Fibroblast of lung (primary cell): ENCODE data around the gene JADE2. TPM values are rescaled to one million over a fixed set of nuclear protein-coding genes. Genes with fewer than 3 reads are reported as not detected.
A peak's percentile ranks its signal among the peaks of the same experiment; 100 is the strongest.

Experiments used
- DNase-seq, 2 donors: peaks; one replicate each; pipeline versions ENCODE4 v3.0.0 to v3.0.0-alpha.2; 2010; ENCODE audit warnings: low read depth in 2 of 2
- H2AFZ ChIP-seq: 2 replicates; pipeline ENCODE4 v1.5.1; 2012; ENCODE audit warnings: low read length, control low read depth, inconsistent platforms
- H3K27ac ChIP-seq: 2 replicates; pipeline ENCODE4 v1.5.1; 2011; ENCODE audit warnings: low read length, control low read depth; ENCODE audit not compliant: insufficient read depth
- H3K27me3 ChIP-seq: 2 replicates; pipeline ENCODE4 v1.5.1; 2011; ENCODE audit warnings: mild to moderate bottlenecking, low read length; ENCODE audit not compliant: control insufficient read depth, insufficient read depth
- H3K36me3 ChIP-seq: 2 replicates; pipeline ENCODE4 v1.5.1; 2011; ENCODE audit warnings: low read length; ENCODE audit not compliant: control insufficient read depth, insufficient read depth
- H3K4me1 ChIP-seq: 2 replicates; pipeline ENCODE4 v1.5.1; 2011; ENCODE audit warnings: low read length; ENCODE audit not compliant: control insufficient read depth, insufficient read depth; ENCODE audit errors: extremely low read depth
- H3K4me2 ChIP-seq: 2 replicates; pipeline ENCODE4 v1.5.1; 2011; ENCODE audit warnings: low read length, control low read depth; ENCODE audit not compliant: insufficient read depth; ENCODE audit errors: extremely low read depth
- H3K4me3 ChIP-seq, 4 experiments: fragments of 200-600 bp in 1 of 4; sonication (generic) in 1 of 4; replicated peaks in 1 of 4; 2 replicates each; pipeline ENCODE4 v1.5.1; 2011 to 2016; ENCODE audit warnings: low read length in 4 of 4, low read depth in 3 of 4, mild to moderate bottlenecking in 3 of 4, control low read depth in 2 of 4, inconsistent platforms in 1 of 4, mixed read lengths in 1 of 4; ENCODE audit not compliant: insufficient read depth in 1 of 4; ENCODE audit errors: control extremely low read depth in 1 of 4
- H3K79me2 ChIP-seq: 2 replicates; pipeline ENCODE4 v1.5.1; 2012; ENCODE audit warnings: mild to moderate bottlenecking, low read length, inconsistent platforms; ENCODE audit not compliant: control insufficient read depth, insufficient read depth
- H3K9ac ChIP-seq: 2 replicates; pipeline ENCODE4 v1.5.1; 2011; ENCODE audit warnings: mild to moderate bottlenecking, low read length, control low read depth; ENCODE audit not compliant: insufficient read depth
- H3K9me3 ChIP-seq: 2 replicates; pipeline ENCODE4 v1.5.1; 2012; ENCODE audit warnings: low read depth, low read length; ENCODE audit not compliant: control insufficient read depth, insufficient read depth
- H4K20me1 ChIP-seq: 2 replicates; pipeline ENCODE4 v1.5.1; 2011; ENCODE audit warnings: low read length; ENCODE audit not compliant: control insufficient read depth, insufficient read depth; ENCODE audit errors: extremely low read depth
- EZH2 ChIP-seq: IDR thresholded peaks from 2 replicates; pipeline ENCODE4 v1.5.1; 2012; ENCODE audit warnings: low read length, control low read depth, mild to moderate bottlenecking; ENCODE audit errors: missing control alignments
- polyA plus RNA-seq, 2 donors: library from polyadenylated mRNA; depleted of rRNA in 1 of 2; stranded (reverse) in 1 of 2; unstranded in 1 of 2; fragments of >200 nt; gene quantifications; 2 replicates each; pipeline ENCODE4 v1.2.1, GENCODE V29; 2011 to 2012; ENCODE audit warnings: missing spikeins in 1 of 2
- total RNA-seq: library from RNA; depleted of rRNA; stranded (reverse); fragments of >200 nt; gene quantifications from 2 replicates; pipeline ENCODE4 v1.2.1, GENCODE V29; 2014
- TF ChIP-seq, protein P1 (sequence below), 2 donors: IDR thresholded peaks in 1 of 2; conservative IDR thresholded peaks in 1 of 2; 1 replicate in 1 of 2; 2 replicates in 1 of 2; pipeline ENCODE4 v1.5.1; 2011 to 2012; ENCODE audit warnings: low read length in 2 of 2, control low read depth in 1 of 2, inconsistent platforms in 1 of 2, low read depth in 1 of 2, mild to moderate bottlenecking in 1 of 2

The JADE2 gene
- total and polyA plus RNA-seq, 2 donors (not counting 1 experiment from before 2014, with no cell fraction given) = 10.0 to 45.9 TPM

DNA sequence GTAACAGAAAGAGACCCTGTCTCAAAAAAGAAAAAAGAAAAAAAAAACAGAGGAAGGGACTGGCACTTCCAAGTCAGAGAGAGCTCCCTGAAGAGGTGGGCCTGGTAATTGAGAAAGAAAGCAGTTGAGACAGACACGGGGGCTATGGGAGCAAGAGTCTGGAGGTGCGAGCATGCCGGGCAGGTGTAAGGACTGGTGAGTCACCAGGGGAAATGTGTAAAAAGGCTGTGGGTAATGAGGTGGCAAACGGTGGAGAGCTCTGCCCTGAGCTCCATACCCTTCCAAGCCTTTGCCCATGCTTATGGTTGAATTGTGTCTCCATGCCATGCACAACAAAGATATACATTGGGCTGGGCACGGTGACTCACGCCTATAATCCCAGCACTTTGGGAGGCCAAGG, 18.0 kb upstream of the JADE2 start:
- Histone ChIP-seq H3K36me3 (no peaks in the 10 kb centered on the region), H3K9ac (no peak overlapping the region), H2AFZ (no peak overlapping the region), H4K20me1 (no peaks in the 10 kb centered on the region), H3K27me3 (no peaks in the 10 kb centered on the region), H3K4me3 (no peak overlapping the region), H3K4me1 (peaks cover 29% of the 10 kb centered on the region), H3K79me2 (no peaks in the 10 kb centered on the region), H3K9me3 (no peaks in the 10 kb centered on the region), H3K27ac (no peak overlapping the region), H3K4me2 (no peak overlapping the region)
- no peak for DNase-seq
- TF ChIP-seq EZH2 = no peak
- TF ChIP-seq, protein P1, sequence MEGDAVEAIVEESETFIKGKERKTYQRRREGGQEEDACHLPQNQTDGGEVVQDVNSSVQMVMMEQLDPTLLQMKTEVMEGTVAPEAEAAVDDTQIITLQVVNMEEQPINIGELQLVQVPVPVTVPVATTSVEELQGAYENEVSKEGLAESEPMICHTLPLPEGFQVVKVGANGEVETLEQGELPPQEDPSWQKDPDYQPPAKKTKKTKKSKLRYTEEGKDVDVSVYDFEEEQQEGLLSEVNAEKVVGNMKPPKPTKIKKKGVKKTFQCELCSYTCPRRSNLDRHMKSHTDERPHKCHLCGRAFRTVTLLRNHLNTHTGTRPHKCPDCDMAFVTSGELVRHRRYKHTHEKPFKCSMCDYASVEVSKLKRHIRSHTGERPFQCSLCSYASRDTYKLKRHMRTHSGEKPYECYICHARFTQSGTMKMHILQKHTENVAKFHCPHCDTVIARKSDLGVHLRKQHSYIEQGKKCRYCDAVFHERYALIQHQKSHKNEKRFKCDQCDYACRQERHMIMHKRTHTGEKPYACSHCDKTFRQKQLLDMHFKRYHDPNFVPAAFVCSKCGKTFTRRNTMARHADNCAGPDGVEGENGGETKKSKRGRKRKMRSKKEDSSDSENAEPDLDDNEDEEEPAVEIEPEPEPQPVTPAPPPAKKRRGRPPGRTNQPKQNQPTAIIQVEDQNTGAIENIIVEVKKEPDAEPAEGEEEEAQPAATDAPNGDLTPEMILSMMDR (conservative IDR thresholded peaks at IDR 0.05 in 1 of 2, IDR thresholded peaks at IDR 0.05 in 1 of 2; ENCODE audit: low read depth in 1 of 2, low read length in 2 of 2) = no peak

DNA sequence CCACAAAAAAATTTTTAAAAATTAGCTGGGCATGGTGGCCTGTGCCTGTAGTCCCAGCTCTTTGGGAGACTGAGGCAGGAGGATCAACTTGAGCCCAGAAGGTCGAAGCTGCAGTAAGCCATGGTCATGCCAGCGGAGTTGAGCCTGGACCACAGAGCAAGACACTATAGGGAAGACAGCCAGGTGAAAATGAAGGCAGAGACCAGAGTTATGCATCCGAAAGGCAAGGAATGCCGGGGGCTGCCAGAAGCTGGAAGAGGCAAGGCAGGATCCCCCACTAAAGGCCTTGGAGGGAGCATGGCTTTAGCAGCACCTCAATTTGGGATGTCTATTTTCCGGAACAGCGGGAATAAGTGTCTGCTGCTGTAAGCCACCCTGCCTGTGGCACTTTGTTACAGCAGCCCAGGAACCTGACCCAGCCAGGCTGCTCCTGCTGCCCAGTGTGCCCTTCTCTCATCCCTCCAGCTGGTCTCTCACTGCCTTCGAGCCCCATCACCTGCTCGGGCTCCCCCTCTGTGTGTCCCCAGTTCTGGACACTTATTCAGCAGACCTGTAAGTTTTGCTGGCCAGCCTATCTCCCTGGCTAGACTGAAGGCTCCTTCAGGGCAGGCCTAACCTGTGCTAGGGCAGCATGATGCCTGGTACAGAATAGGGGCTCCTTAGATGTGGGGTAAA, 16.8 kb upstream of the JADE2 start:
- Histone ChIP-seq H4K20me1 (no peaks in the 10 kb centered on the region), H3K9ac (no peak overlapping the region), H3K27me3 (no peaks in the 10 kb centered on the region), H3K79me2 (no peaks in the 10 kb centered on the region), H3K36me3 (no peaks in the 10 kb centered on the region), H3K4me3 (no peak overlapping the region), H3K4me2 (no peak overlapping the region), H3K4me1 (peaks cover 24% of the 10 kb centered on the region), H2AFZ (no peak overlapping the region), H3K9me3 (no peaks in the 10 kb centered on the region), H3K27ac (no peak overlapping the region)
- TF ChIP-seq, protein P1 (conservative IDR thresholded peaks at IDR 0.05 in 1 of 2, IDR thresholded peaks at IDR 0.05 in 1 of 2; ENCODE audit: low read depth in 1 of 2, low read length in 2 of 2) = no peak
- TF ChIP-seq EZH2 = no peak
- no peak for DNase-seq

- TF ChIP-seq, protein P1 (conservative IDR thresholded peaks at IDR 0.05 in 1 of 2, IDR thresholded peaks at IDR 0.05 in 1 of 2; ENCODE audit: low read depth in 1 of 2, low read length in 2 of 2) = no peak
- no peak for TF ChIP-seq EZH2
- no peaks in the 10 kb centered on the region for H3K36me3 ChIP-seq
- H4K20me1 ChIP-seq = no peaks in the 10 kb centered on the region
- peaks cover 16% of the 10 kb centered on the region for H3K4me1 ChIP-seq
- no peak overlapping the region for H3K27ac ChIP-seq
- H3K9ac ChIP-seq = no peak overlapping the region
- no peaks in the 10 kb centered on the region for H3K9me3 ChIP-seq
- H3K4me3 ChIP-seq = no peak overlapping the region
- no peaks in the 10 kb centered on the region for H3K79me2 ChIP-seq
- no peak overlapping the region for H3K4me2 ChIP-seq
- no peaks in the 10 kb centered on the region for H3K27me3 ChIP-seq
- H2AFZ ChIP-seq = no peak overlapping the region
- peak; percentile 24 to 75 for DNase-seq
These were observed 16.0 kb upstream of the JADE2 start for GRCh38 chr5:134509308-134510040.
